Testis (tissue), 2 donors: ENCODE results near the gene SDHAF4.

Experiments used
- CTCF ChIP-seq, 3 experiments: fragments of 450-650 bp in 2 of 3; fragments of 200-600 bp in 1 of 3; sonication (generic) in 1 of 3; IDR thresholded peaks; one replicate each; pipeline ENCODE4 v1.5.1; 2016 to 2019; ENCODE audit warnings: antibody characterized with exemption in 3 of 3, mild to moderate bottlenecking in 2 of 3, moderate library complexity in 1 of 3
- POLR2A ChIP-seq: fragments of 450-650 bp; IDR thresholded peaks from one replicate; pipeline ENCODE4 v1.6.1; 2017; ENCODE audit warnings: antibody characterized with exemption, mild to moderate bottlenecking, moderate library complexity

- TF ChIP-seq CTCF (IDR thresholded peaks at IDR 0.05), result no peak
- TF ChIP-seq POLR2A, result no peak
Measured at GRCh38 chr6:70593118-70593486, 26.4 kb downstream of the SDHAF4 start.
